Panc1 (cell line): ENCODE measurements around the gene DCAF15.

Source experiments
- CTCF ChIP-seq: fragments of 450-650 bp; IDR thresholded peaks from 2 replicates; pipeline ENCODE4 v1.5.1; 2017; ENCODE audit warnings: mild to moderate bottlenecking
- REST ChIP-seq, 2 experiments: IDR thresholded peaks; 2 replicates each; pipeline ENCODE4 v1.6.1; 2011 to 2012; ENCODE audit warnings: low read depth in 2 of 2, control low read depth in 1 of 2, low read length in 1 of 2, mild to moderate bottlenecking in 1 of 2, moderate library complexity in 1 of 2; ENCODE audit not compliant: insufficient read depth in 1 of 2

GRCh38 chr19:13920524-13920923 is 31.8 kb upstream of the DCAF15 start:
- no peak for TF ChIP-seq CTCF
- no peak for TF ChIP-seq REST (IDR thresholded peaks at IDR 0.05; ENCODE audit: insufficient read depth in 1 of 2, low read depth in 2 of 2, low read length in 1 of 2)
